SK-N-MC (cell line): ENCODE results near the gene TELO2.

ENCODE experiments used
- DNase-seq: peaks from one replicate; pipeline ENCODE4 v3.0.0-alpha.2; 2011; ENCODE audit warnings: low read depth, low spot score
- H3K27ac ChIP-seq: fragments of 200-600 bp; sonication (generic); 2 replicates; pipeline ENCODE4 v1.5.1; 2016; ENCODE audit warnings: mixed run types
- H3K36me3 ChIP-seq: fragments of 200-600 bp; sonication (generic); 2 replicates; pipeline ENCODE4 v1.6.1; 2017; ENCODE audit warnings: antibody characterized with exemption, low read length, mixed read lengths; ENCODE audit not compliant: insufficient read depth
- H3K4me3 ChIP-seq: fragments of 200-600 bp; sonication (generic); 2 replicates; pipeline ENCODE4 v1.5.1; 2016
- H3K9ac ChIP-seq: fragments of 200-600 bp; sonication (generic); 2 replicates; pipeline ENCODE4 v1.8.0; 2017; ENCODE audit warnings: mixed run types, mixed read lengths; ENCODE audit not compliant: insufficient read length
- H3K9me3 ChIP-seq: fragments of 200-600 bp; sonication (generic); 2 replicates; pipeline ENCODE4 v1.6.1; 2017; ENCODE audit warnings: low read depth, mild to moderate bottlenecking, antibody characterized with exemption, low read length, moderate library complexity, mixed read lengths
- EZH2 ChIP-seq: fragments of 200-600 bp; sonication (generic); IDR thresholded peaks from one replicate; pipeline ENCODE4 v1.6.1; 2017; ENCODE audit warnings: antibody characterized with exemption
- FOXP2 ChIP-seq: optimal IDR thresholded peaks from 2 replicates; pipeline ENCODE3; 2011; ENCODE audit warnings: mild to moderate bottlenecking, moderate library complexity; ENCODE audit not compliant: insufficient read depth; ENCODE audit errors: extremely low read length, control extremely low read depth
- POLR2AphosphoS5 ChIP-seq: IDR thresholded peaks from 2 replicates; pipeline ENCODE4 v1.6.1; 2012; ENCODE audit warnings: mild to moderate bottlenecking, low read depth, low read length, borderline replicate concordance

TELO2 gene

DNA sequence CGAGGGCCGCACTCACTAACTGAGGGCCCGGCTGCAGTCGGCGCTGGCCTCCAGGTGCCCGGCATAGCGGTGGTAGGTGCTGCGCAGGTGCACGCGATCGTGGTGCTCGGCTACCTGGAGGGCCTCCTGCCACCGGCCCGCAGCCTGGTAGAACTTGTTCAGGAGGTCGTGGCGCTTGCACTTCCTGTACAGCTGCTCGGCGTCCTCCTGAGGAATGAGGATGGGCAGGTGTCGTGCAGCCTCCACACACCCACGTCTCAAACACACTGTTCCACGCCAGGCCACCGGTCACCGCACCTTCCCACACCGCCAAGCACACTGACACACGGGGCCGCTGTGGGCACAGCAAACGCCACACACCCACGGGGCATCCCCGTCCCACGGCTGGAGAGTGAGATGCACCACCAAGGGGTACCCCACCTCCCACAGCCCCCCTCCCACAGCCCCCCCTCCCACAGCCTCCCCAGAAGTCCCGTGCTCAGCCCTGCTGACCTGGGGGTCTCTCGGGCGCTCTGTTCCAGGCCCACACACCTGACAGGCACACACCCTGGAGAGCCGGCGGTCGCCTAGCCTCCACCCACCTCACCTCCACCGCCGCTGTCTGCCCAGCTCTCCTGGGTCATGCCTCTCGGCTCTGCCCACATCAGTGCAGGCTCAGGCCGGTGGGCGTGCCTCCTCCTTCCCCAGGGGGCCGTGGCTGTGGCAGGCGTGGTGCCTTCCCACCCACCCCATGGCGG lies 32.9 kb downstream of the TELO2 start:
- Histone ChIP-seq H3K4me3 (no peak overlapping the region), H3K9me3 (no peaks in the 10 kb centered on the region), H3K36me3 (no peaks in the 10 kb centered on the region), H3K27ac (no peak overlapping the region), H3K9ac (no peak overlapping the region)
- no peak for DNase-seq
- TF ChIP-seq EZH2 (no peak), FOXP2 (no peak), POLR2AphosphoS5 (no peak)

DNA sequence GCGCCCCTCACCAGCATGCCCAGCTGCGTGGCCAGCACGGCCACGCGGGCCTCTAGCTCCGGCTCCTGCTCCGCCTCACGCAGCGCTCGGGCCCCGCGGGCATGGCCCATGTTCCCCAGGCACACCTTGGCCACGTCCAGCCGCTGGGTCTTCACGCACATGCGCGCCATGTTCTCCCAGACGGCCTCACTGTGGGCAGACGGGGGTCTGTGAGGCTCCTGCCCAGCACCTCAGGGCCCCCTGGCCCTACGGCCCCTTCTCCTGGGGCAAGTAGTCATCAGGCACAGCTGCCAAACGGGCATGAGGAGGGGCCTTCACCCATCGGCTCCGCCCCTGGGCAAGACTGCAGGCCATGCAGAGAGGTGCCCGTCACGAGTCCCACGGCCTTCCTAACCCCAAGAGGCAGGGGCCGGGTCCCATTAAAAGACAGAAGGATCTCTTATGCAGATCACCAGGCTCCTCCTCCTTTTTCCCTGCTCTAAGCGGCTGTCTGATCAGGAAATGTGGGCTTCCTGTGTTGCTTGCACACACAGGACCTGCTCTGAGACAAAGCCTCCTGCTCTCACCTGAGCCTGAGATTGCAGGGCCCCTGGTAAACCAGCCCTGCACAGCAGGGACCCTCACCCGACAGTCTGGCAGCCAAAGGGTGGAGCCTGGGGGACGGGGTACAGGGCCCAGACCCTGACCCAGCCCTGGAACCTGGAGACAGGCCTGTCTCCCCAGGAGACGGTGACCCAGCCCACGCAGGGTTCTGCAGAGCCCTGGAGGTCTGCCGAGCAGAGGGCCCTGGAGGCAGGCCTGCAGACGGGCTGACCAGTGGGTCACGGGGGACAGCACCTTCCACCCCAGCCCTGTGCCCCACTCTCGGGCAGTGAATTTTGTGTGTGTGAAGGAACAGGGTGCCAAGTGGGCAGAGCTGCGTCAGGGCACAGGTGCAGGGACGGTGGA lies 33.7 kb downstream of the TELO2 start:
- no peak for DNase-seq
- Histone ChIP-seq H3K4me3 (no peak overlapping the region), H3K36me3 (no peaks in the 10 kb centered on the region), H3K27ac (no peak overlapping the region), H3K9me3 (no peaks in the 10 kb centered on the region), H3K9ac (no peak overlapping the region)
- TF ChIP-seq FOXP2 (no peak), POLR2AphosphoS5 (no peak), EZH2 (no peak)

DNA sequence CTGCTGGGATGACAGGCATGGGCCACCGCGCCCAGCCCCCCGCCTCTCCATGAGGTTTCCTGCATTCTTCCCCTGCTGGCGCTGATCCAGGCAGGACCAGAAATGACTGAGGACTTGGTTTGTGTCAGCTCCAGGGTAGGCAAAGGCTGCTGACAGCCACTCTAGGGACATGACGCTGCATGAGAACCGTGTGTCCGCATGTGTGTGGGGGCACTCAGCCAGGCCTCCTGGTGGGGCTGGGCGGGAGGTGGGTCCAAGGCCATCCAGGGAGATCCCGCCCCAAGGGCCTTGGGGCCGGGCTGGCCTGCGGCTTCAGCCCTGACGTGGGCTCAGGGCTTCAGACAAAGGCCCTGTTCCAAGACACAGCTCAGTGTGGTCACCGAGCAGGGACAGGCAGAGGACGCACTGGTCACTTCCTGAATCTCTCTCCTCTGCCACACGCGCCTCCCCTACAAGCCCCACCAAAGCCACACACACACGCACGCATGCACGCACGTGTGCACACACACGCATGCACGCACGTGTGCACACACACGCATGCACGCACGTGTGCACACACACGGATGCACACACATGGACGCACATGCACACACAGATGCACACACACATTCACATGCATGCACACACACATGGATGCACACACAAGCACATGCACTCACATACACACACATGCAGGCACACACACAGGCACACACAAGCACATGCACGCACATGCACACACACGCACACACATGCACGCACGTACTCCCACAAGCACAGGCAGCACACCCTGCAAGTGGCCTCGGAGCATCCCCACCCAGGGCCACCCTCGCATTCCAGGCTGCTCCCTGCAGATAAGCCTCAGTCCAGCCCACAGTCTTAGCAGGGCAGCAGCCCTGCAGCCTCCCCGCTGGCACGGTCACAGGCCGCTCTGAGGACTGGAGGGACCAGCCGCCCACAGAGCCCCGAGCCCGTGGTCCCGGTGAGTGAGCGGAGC lies 35.0 kb downstream of the TELO2 start:
- Histone ChIP-seq H3K9me3 (no peaks in the 10 kb centered on the region), H3K27ac (no peak overlapping the region), H3K9ac (no peak overlapping the region), H3K36me3 (no peaks in the 10 kb centered on the region), H3K4me3 (no peak overlapping the region)
- TF ChIP-seq EZH2 (no peak), FOXP2 (no peak), POLR2AphosphoS5 (no peak)
- no peak for DNase-seq

DNA sequence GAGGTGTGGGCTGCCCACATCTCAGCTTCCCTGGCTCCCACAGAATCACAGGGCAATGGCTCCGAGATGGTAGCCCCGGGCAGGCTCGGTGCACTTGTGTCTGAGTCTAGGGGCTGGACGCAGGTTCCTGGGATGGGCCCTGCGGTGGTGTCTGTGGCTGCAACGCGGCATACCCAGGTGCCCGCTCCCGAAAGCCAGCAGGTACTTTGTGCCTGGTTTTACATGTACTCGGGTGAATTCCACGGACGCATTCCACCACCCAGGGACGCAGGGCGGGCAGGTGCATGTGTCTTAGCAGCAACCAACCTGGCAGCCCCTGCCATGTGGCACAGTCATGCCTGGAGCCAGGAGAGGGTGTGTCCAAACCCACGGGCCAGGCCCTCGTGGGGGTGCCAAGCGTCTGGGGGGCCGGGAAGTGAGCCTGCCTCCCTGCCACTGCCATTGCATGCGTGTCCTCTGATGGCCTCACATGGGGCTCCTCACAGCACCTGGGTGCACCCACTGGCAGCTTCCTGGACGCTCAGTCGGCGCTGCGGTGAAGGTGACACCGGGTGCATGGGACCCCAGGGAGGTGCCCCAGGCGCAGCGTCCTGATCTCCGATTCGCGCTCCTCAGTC lies 35.9 kb downstream of the TELO2 start:
- TF ChIP-seq POLR2AphosphoS5 (no peak), FOXP2 (no peak)
- Histone ChIP-seq H3K4me3 (no peak overlapping the region), H3K9me3 (no peaks in the 10 kb centered on the region), H3K27ac (no peak overlapping the region), H3K36me3 (no peaks in the 10 kb centered on the region), H3K9ac (no peak overlapping the region)
- DNase-seq: no peak

DNA sequence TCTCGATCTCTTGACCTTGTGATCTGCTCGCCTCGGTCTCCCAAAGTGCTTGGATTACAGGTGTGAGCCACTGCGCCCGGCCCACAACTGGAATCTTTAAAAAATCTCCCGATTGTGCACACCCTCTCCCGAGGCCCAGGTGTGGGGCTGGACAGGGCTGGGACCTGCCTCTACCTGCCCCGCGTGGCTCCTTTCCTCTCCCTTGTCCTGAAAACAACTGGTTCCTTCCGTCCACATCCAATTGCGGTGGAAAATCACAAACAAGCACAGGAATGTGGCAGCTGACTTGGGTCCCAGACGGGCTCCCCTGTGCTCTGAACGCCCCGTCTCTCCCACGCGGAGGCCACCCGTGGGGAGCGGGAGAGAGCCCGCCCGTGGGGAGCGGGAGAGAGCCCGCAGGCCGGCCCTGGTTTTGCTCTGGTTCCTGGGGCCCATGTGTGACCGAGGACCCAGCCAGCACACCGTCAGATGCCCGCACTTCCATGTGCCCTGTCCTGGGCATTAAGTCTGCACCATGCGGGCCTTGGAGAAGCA lies 37.3 kb downstream of the TELO2 start:
- no peak for TF ChIP-seq FOXP2
- no peak for TF ChIP-seq POLR2AphosphoS5
- TF ChIP-seq EZH2: no peak
- Histone ChIP-seq H3K36me3 (no peaks in the 10 kb centered on the region), H3K27ac (no peak overlapping the region), H3K9ac (no peak overlapping the region), H3K4me3 (no peak overlapping the region), H3K9me3 (no peaks in the 10 kb centered on the region)
- DNase-seq: no peak

DNA sequence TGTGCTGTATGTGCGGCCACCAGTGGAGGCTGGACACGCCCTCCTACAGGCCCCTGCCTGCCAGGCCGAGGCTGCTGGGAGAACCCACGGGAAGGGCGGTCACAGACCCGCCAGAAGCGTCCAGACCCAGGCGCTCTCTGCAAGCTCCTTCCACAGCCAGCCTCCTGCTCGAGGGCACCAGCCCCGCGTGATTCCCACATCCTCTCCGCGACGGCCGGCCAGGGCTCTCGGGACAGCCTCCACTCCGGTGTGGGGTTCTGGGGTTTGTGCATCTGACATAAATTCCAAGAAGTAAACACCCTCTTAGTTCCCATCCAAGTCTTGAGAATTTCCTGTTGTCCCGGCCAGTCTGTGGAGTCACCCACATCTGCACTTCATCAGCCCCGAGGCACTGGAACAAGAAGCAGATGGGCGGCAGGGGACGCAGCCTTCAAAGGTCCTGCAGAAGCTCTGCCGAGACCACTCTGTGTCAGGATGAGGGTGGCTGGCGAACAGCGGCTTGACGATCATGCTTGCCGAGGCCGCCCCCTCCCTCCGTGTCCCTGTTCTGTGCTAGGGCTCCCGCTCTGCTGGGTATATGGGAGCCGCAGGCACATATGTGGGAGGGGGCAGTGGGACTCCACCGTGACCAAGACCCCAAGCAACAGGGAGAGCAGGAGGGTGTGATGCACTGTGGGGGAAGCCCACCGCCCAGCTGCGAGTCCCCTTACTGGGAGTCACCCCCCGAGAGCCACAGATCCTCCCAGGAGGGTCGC lies 37.9 kb downstream of the TELO2 start:
- DNase-seq: no peak
- no peak overlapping the region for H3K4me3 ChIP-seq
- H3K36me3 ChIP-seq: no peaks in the 10 kb centered on the region
- no peak overlapping the region for H3K27ac ChIP-seq
- H3K9me3 ChIP-seq: no peaks in the 10 kb centered on the region
- no peak overlapping the region for H3K9ac ChIP-seq
- TF ChIP-seq POLR2AphosphoS5 (no peak), FOXP2 (no peak), EZH2 (no peak)

DNA sequence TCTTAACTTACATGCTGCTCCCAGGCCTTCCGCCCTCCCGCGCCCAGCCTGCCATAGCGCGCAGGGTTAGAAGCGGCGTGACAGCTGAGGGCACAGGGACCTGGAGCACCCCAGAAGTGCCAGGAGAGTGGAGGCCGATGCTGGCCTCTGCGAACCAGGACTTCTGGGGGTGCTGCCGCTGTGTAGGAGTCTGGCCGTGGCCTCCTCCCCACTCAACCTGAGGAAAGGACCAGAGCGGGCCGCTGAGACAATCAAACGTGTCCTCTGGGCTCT lies 38.4 kb downstream of the TELO2 start:
- DNase-seq: no peak
- Histone ChIP-seq H3K36me3 (no peaks in the 10 kb centered on the region), H3K9me3 (no peaks in the 10 kb centered on the region), H3K4me3 (no peak overlapping the region), H3K9ac (no peak overlapping the region), H3K27ac (no peak overlapping the region)
- TF ChIP-seq POLR2AphosphoS5 (no peak), FOXP2 (no peak)
